ENCODE data around the gene ZNF214. TPM values are rescaled to one million over a fixed set of nuclear protein-coding genes. Genes with fewer than 3 reads are reported as not detected.

ZNF214 gene
- total RNA-seq, 6 experiments from 2014 or later: 0.85 to 2.0 (median 1.7) TPM

DNA sequence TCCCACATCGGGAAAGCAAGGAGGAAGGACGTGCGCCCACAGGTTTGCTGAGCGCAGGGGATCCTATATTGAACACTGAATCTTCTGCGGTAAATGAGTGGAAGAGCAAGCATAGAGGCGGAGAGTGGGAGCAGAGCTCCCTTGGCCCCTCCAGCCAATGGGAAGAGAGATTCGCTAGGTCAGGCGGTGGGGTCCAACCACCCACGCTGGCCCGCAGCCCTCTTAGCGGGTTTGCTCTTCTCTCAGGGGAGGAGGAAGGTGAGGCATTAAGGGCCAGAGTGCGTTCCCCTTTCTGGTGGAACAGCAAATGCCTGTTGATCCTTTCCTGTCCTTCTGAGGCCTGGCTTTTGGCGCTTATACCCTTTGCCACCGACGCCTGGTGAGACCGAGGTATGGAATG, 10.7 kb upstream of the ZNF214 start:
- DNase-seq: no peak
- peaks cover 14% of the 10 kb centered on the region for H3K27me3 Mint-ChIP-seq (ENCODE audit: insufficient read depth)
- TF ChIP-seq, protein P1, sequence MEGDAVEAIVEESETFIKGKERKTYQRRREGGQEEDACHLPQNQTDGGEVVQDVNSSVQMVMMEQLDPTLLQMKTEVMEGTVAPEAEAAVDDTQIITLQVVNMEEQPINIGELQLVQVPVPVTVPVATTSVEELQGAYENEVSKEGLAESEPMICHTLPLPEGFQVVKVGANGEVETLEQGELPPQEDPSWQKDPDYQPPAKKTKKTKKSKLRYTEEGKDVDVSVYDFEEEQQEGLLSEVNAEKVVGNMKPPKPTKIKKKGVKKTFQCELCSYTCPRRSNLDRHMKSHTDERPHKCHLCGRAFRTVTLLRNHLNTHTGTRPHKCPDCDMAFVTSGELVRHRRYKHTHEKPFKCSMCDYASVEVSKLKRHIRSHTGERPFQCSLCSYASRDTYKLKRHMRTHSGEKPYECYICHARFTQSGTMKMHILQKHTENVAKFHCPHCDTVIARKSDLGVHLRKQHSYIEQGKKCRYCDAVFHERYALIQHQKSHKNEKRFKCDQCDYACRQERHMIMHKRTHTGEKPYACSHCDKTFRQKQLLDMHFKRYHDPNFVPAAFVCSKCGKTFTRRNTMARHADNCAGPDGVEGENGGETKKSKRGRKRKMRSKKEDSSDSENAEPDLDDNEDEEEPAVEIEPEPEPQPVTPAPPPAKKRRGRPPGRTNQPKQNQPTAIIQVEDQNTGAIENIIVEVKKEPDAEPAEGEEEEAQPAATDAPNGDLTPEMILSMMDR (IDR thresholded peaks at IDR 0.05): no peak
- no peaks in the 10 kb centered on the region for H3K4me1 Mint-ChIP-seq (ENCODE audit: low read depth)
- H3K9me3 Mint-ChIP-seq: no peaks in the 10 kb centered on the region
- no peak overlapping the region for H3K27ac Mint-ChIP-seq
- no peaks in the 10 kb centered on the region for H3K36me3 Mint-ChIP-seq (ENCODE audit: low read depth)
- H3K4me3 Mint-ChIP-seq: no peak overlapping the region

DNA sequence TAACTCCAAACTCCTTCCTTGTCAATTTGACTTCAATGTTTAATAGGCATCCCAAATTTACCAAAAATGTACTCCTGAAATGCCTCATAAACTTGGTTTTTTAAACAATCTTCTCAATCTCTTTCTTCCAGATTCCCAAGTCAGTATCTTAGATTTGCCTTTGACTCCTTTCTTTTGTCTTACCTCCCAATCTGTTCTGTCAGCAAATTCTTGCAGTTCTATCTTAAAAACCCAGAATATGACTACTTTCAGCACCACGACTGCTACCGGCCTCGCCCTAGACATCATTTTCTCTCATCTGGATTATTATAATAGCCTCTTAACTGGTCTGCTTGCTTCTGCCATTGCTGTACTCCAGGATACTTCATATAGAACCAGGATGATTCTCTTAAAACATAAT, 8.0 kb upstream of the ZNF214 start:
- DNase-seq: no peak
- TF ChIP-seq, protein P1 (IDR thresholded peaks at IDR 0.05): no peak
- H3K36me3 Mint-ChIP-seq (ENCODE audit: low read depth): no peaks in the 10 kb centered on the region
- no peaks in the 10 kb centered on the region for H3K9me3 Mint-ChIP-seq
- H3K27me3 Mint-ChIP-seq (ENCODE audit: insufficient read depth): peaks cover 12% of the 10 kb centered on the region; the same call in 1 of the 2 replicates
- H3K4me1 Mint-ChIP-seq (ENCODE audit: low read depth): no peaks in the 10 kb centered on the region
- H3K4me3 Mint-ChIP-seq: no peak overlapping the region
- H3K27ac Mint-ChIP-seq: no peak overlapping the region

DNA sequence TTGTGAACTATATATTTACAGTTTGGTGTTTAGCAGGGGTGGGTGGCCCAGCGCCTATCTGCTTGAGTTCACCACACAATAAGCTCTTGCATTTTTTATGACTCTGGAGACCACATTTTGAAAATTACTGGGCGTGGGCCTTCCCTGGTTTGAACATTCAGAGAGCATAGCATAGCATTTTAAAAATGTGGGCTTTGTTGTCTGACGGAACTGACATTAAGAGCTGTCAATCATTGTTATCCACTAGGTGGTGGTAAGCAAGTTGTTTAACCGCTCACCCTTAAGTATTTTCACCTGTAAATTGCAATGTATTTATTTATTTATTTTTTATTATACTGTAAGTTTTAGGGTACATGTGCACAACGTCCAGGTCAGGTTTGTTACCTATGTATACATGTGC, 1.2 kb upstream of the ZNF214 start:
- H3K27ac Mint-ChIP-seq: no peak overlapping the region
- no peak for DNase-seq

DNA sequence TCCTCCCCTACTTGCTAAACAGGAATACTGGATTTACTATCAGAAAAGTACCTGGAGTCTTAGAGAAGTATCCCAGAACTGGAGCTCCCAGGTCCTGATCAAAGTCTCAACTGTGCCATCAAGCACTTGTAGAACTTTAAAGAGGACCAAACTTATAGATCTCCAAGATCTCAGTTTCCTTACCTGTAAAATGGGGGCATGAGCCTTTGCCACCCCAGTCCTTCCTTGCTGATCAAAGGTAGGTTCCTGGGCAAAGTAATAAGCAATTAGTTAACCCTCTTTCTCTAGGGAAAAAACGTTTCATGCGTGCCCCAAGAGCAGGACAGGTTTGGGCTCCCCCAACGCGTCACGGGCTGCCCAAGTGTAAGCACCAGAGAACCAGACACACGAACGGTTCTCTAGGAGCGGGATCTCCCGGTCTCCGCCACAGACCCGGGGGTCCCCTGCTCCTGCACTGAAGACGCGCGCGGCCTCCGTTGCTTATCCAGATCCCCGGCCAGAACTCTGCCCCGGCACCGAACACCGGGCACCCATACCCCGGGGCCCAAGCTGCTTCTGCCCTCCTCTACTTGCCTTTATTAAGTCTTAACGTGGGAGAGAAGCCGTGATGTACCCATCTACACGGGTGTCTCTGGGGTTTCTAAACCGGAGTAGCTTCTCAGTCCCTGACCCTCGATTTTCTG, 505 bp downstream of the ZNF214 start:
- no peaks in the 10 kb centered on the region; the same call in 1 of the 2 replicates for H3K36me3 Mint-ChIP-seq (ENCODE audit: low read depth)
- no peak for DNase-seq
- H3K9me3 Mint-ChIP-seq: no peaks in the 10 kb centered on the region
- peak overlapping the region; percentile 99 for H3K27ac Mint-ChIP-seq
- peaks cover 18% of the 10 kb centered on the region for H3K4me1 Mint-ChIP-seq (ENCODE audit: low read depth)
- H3K27me3 Mint-ChIP-seq (ENCODE audit: insufficient read depth): 0 out of 2 replicates have a peak, but pooled peaks cover 3% of the 10 kb centered on the region
- peak overlapping the region; percentile 100 for H3K4me3 Mint-ChIP-seq
- TF ChIP-seq, protein P1 (IDR thresholded peaks at IDR 0.05): no peak

More for the DNA sequence above, 1.2 kb upstream of the ZNF214 start:
- no peaks in the 10 kb centered on the region; the same call in 1 of the 2 replicates for H3K36me3 Mint-ChIP-seq (ENCODE audit: low read depth)
- 0 out of 2 replicates have a peak, but pooled peaks cover 3% of the 10 kb centered on the region for H3K27me3 Mint-ChIP-seq (ENCODE audit: insufficient read depth)
- TF ChIP-seq, protein P1 (IDR thresholded peaks at IDR 0.05): 0 out of 2 replicates have a peak, but pooled peaks have one; percentile 11
- H3K4me1 Mint-ChIP-seq (ENCODE audit: low read depth): peaks cover 18% of the 10 kb centered on the region
- H3K4me3 Mint-ChIP-seq: no peak overlapping the region
- H3K9me3 Mint-ChIP-seq: no peaks in the 10 kb centered on the region

DNA sequence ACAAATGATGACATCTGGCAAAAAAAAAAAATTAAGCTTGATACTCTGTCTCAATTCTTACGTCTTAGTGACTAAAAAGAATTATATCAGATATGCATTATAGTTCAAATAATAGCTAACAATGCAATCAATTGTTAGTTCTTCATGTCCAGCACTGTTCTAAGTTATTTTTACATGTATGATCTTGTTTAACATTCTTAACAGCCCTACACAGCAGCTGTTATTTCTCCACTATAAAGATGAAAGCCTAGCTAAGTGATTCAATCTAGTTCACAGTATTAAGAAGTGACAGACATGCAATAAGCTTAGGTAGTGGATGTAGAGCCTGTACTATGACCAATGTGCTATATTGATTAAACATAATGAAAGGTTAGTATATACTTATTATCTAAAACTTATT, 4.1 kb downstream of the ZNF214 start:
- Mint-ChIP-seq H3K4me1 (ENCODE audit: low read depth) (peaks cover 18% of the 10 kb centered on the region), H3K4me3 (no peak overlapping the region), H3K9me3 (no peaks in the 10 kb centered on the region), H3K36me3 (ENCODE audit: low read depth) (no peaks in the 10 kb centered on the region; the same call in 1 of the 2 replicates), H3K27ac (no peak overlapping the region), H3K27me3 (ENCODE audit: insufficient read depth) (0 out of 2 replicates have a peak, but pooled peaks cover 3% of the 10 kb centered on the region)
- TF ChIP-seq, protein P1 (IDR thresholded peaks at IDR 0.05): no peak
- no peak for DNase-seq

Data from HFFc6 (cell line).